Hepatocyte (in vitro differentiated cells): ENCODE results near the gene OVOL2. TPM values are rescaled to one million over a fixed set of nuclear protein-coding genes. Genes with fewer than 3 reads are reported as not detected.

Source experiments
- DNase-seq: peaks from one replicate; pipeline ENCODE4 v3.0.0-alpha.2; 2016; ENCODE audit warnings: low spot score
- H2AFZ ChIP-seq: fragments of 200-600 bp; sonication (generic); 2 replicates; pipeline ENCODE4 v1.6.0; 2016; ENCODE audit warnings: antibody characterized with exemption, mild to moderate bottlenecking
- H3K27ac ChIP-seq: fragments of 200-600 bp; sonication (generic); 2 replicates; pipeline ENCODE4 v1.5.1; 2016; ENCODE audit warnings: mild to moderate bottlenecking
- H3K27me3 ChIP-seq: fragments of 200-600 bp; sonication (generic); 2 replicates; pipeline ENCODE4 v1.6.1; 2016
- H3K36me3 ChIP-seq: fragments of 200-600 bp; sonication (generic); replicated peaks from 2 replicates; pipeline ENCODE4 v1.5.1; 2016; ENCODE audit warnings: low read depth; ENCODE audit not compliant: insufficient read depth
- H3K4me1 ChIP-seq: fragments of 200-600 bp; sonication (generic); 2 replicates; pipeline ENCODE4 v1.5.1; 2016; ENCODE audit warnings: mild to moderate bottlenecking, moderate library complexity; ENCODE audit not compliant: insufficient read depth
- H3K4me2 ChIP-seq: fragments of 200-600 bp; sonication (generic); 2 replicates; pipeline ENCODE4 v1.6.0; 2016
- H3K4me3 ChIP-seq: fragments of 200-600 bp; sonication (generic); 2 replicates; pipeline ENCODE4 v1.5.1; 2016; ENCODE audit warnings: mild to moderate bottlenecking
- H3K79me2 ChIP-seq: fragments of 200-600 bp; sonication (generic); 2 replicates; pipeline ENCODE4 v1.6.0; 2017; ENCODE audit warnings: mild to moderate bottlenecking
- H3K9me2 ChIP-seq: fragments of 200-600 bp; sonication (generic); replicated peaks from 2 replicates; pipeline ENCODE4 v1.6.0; 2017; ENCODE audit warnings: mild to moderate bottlenecking; ENCODE audit not compliant: insufficient read depth
- H3K9me3 ChIP-seq: fragments of 200-600 bp; sonication (generic); 2 replicates; pipeline ENCODE4 v1.5.1; 2016; ENCODE audit warnings: low read depth, mild to moderate bottlenecking
- H4K20me1 ChIP-seq: fragments of 200-600 bp; sonication (generic); 2 replicates; pipeline ENCODE4 v1.6.0; 2016; ENCODE audit warnings: mild to moderate bottlenecking; ENCODE audit not compliant: insufficient read depth, poor library complexity, severe bottlenecking
- EZH2 ChIP-seq: fragments of 200-600 bp; sonication (generic); IDR thresholded peaks from 2 replicates; pipeline ENCODE4 v1.6.1; 2016; ENCODE audit warnings: antibody characterized with exemption, mild to moderate bottlenecking, borderline replicate concordance
- EZH2phosphoT487 ChIP-seq: fragments of 200-600 bp; sonication (generic); IDR thresholded peaks from one replicate; pipeline ENCODE4 v1.6.1; 2018; ENCODE audit warnings: antibody characterized with exemption, mild to moderate bottlenecking, low read depth, moderate library complexity; ENCODE audit not compliant: unreplicated experiment, severe bottlenecking
- WGBS: methylation state at CpG from one replicate; pipeline ENCODE4 v1.1.6; 2016; ENCODE audit warnings: low lambda C conversion rate; ENCODE audit errors: missing lambda C conversion rate; 5-methylcytosine and 5-hydroxymethylcytosine counted together
- polyA plus RNA-seq: library from polyadenylated mRNA; unstranded; fragments of >200 nt; fragmentation: Nextera tagmentation; extraction: Ambion mirVana; gene quantifications from 2 replicates; pipeline ENCODE4 v1.2.1, GENCODE V29; 2016
- total RNA-seq: library from RNA; depleted of rRNA; stranded (reverse); fragments of >200 nt; gene quantifications from 2 replicates; pipeline ENCODE4 v1.2.3, GENCODE V29; 2014
- TF ChIP-seq, protein P1 (sequence below): fragments of 200-600 bp; sonication (generic); IDR thresholded peaks from 2 replicates; pipeline ENCODE4 v1.5.1; 2016; ENCODE audit warnings: antibody characterized with exemption, mild to moderate bottlenecking; ENCODE audit not compliant: poor library complexity

The OVOL2 gene
- total and polyA plus RNA-seq, 2 experiments from 2014 or later, result 1.4 to 1.9 TPM

GRCh38 chr20:18058661-18059467 lies 1.1 kb upstream of the OVOL2 start:
- Histone ChIP-seq H3K79me2 (no peaks in the 10 kb centered on the region), H3K4me2 (peak overlapping the region; percentile 98), H3K9me3 (no peaks in the 10 kb centered on the region), H4K20me1 (no peaks in the 10 kb centered on the region), H3K27ac (no peak overlapping the region), H3K9me2 (no peaks in the 10 kb centered on the region), H3K36me3 (no peaks in the 10 kb centered on the region), H3K4me3 (peak overlapping the region; percentile 17), H3K27me3 (peaks cover 57% of the 10 kb centered on the region), H2AFZ (peak overlapping the region; percentile 63), H3K4me1 (peaks cover 18% of the 10 kb centered on the region)
- TF ChIP-seq EZH2phosphoT487, result peak; percentile 54
- peak; percentile 95 for TF ChIP-seq EZH2
- TF ChIP-seq, protein P1, sequence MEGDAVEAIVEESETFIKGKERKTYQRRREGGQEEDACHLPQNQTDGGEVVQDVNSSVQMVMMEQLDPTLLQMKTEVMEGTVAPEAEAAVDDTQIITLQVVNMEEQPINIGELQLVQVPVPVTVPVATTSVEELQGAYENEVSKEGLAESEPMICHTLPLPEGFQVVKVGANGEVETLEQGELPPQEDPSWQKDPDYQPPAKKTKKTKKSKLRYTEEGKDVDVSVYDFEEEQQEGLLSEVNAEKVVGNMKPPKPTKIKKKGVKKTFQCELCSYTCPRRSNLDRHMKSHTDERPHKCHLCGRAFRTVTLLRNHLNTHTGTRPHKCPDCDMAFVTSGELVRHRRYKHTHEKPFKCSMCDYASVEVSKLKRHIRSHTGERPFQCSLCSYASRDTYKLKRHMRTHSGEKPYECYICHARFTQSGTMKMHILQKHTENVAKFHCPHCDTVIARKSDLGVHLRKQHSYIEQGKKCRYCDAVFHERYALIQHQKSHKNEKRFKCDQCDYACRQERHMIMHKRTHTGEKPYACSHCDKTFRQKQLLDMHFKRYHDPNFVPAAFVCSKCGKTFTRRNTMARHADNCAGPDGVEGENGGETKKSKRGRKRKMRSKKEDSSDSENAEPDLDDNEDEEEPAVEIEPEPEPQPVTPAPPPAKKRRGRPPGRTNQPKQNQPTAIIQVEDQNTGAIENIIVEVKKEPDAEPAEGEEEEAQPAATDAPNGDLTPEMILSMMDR, result no peak
- 4% methylated on average over 46 of the region's 46 CpGs for WGBS
- DNase-seq, result peak; percentile 47

DNA sequence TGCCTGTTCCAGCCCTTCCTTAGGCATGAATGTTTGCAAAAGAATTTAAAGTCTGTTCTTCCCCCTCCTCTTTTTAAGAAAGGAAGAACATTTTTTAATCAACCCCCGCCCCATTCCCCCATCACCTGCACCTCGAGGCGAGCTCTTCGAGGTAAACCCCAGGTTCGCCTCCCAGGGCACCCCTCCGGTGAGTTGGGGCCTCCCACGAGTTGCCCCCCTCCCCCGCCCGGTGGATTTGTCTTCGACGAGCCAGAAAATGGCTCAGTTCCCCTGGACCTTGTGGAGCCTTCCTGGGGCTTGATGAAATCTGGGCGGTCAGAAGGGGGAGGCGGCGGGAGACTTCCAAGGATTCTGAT lies 256 bp upstream of the OVOL2 start:
- Histone ChIP-seq H3K27me3 (peaks cover 66% of the 10 kb centered on the region), H3K79me2 (no peaks in the 10 kb centered on the region), H3K9me3 (no peaks in the 10 kb centered on the region), H3K27ac (peak overlapping the region; percentile 31), H2AFZ (peak overlapping the region; percentile 70), H3K9me2 (no peaks in the 10 kb centered on the region), H3K4me3 (no peak overlapping the region), H3K4me2 (peak overlapping the region; percentile 98), H3K36me3 (no peaks in the 10 kb centered on the region), H4K20me1 (no peaks in the 10 kb centered on the region), H3K4me1 (peaks cover 18% of the 10 kb centered on the region)
- WGBS, result 8% methylated on average over 14 of the region's 14 CpGs
- TF ChIP-seq, protein P1, result no peak
- TF ChIP-seq EZH2, result no peak
- no peak for TF ChIP-seq EZH2phosphoT487
- DNase-seq, result no peak

- Histone ChIP-seq H3K9me3 (no peaks in the 10 kb centered on the region), H4K20me1 (no peaks in the 10 kb centered on the region), H3K4me2 (peak overlapping the region; percentile 98), H2AFZ (peak overlapping the region; percentile 78), H3K79me2 (no peaks in the 10 kb centered on the region), H3K27ac (no peak overlapping the region), H3K4me3 (peak overlapping the region; percentile 52), H3K4me1 (peaks cover 18% of the 10 kb centered on the region), H3K36me3 (no peaks in the 10 kb centered on the region), H3K9me2 (no peaks in the 10 kb centered on the region), H3K27me3 (peaks cover 66% of the 10 kb centered on the region)
- TF ChIP-seq, protein P1, result no peak
- TF ChIP-seq EZH2phosphoT487 (peak; percentile 57), EZH2 (peak; percentile 6)
- DNase-seq, result peak; percentile 57
- WGBS, result 3% methylated on average over 60 of the region's 103 CpGs
Measured at GRCh38 chr20:18056174-18057100, 1.3 kb downstream of the OVOL2 start.
